COLO829 (cell line): ENCODE measurements around the gene RPUSD2.

Source experiments
- DNase-seq: peaks from one replicate; pipeline ENCODE4 v3.0.0; 2012; ENCODE audit warnings: low spot score

RPUSD2 gene, protein sequence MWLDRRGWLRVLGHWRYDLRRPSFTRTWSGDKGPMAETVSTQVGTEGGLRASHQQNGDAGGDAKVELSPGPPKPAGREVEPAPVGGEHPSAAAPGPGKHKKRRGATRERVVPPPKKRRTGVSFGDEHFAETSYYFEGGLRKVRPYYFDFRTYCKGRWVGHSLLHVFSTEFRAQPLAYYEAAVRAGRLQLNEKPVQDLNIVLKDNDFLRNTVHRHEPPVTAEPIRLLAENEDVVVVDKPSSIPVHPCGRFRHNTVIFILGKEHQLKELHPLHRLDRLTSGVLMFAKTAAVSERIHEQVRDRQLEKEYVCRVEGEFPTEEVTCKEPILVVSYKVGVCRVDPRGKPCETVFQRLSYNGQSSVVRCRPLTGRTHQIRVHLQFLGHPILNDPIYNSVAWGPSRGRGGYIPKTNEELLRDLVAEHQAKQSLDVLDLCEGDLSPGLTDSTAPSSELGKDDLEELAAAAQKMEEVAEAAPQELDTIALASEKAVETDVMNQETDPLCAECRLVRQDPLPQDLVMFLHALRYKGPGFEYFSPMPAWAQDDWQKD

DNA sequence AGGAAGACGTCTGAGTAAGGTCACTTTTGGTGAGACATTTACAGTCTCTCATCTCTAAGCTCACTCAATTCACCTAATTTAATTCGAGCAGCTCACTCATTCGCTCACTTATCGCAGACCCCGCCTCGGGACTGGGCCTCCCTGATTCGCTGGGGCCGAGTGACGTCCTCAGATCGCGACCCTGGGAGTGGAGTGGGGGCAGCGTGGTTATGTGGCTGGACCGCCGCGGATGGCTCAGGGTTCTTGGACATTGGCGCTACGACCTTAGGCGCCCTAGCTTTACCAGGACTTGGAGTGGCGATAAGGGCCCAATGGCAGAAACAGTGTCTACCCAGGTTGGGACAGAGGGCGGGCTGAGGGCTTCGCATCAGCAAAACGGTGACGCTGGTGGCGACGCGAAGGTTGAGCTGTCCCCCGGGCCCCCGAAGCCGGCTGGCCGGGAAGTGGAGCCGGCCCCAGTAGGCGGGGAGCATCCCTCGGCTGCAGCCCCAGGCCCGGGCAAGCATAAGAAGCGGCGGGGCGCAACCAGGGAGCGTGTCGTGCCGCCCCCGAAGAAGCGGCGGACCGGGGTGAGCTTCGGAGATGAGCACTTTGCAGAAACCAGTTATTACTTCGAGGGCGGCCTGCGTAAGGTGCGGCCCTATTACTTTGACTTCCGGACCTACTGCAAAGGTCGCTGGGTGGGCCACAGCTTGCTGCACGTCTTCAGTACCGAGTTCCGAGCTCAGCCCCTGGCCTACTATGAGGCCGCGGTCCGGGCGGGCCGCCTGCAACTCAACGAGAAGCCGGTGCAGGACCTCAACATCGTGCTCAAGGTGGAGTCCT lies at the start of gene RPUSD2:
TSS of gene RPUSD2 (plus strand) at position 171 of the 825 bp plus-strand sequence. CDS start at position 210, 39 bp downstream.
- DNase-seq: peak; percentile 66

DNA sequence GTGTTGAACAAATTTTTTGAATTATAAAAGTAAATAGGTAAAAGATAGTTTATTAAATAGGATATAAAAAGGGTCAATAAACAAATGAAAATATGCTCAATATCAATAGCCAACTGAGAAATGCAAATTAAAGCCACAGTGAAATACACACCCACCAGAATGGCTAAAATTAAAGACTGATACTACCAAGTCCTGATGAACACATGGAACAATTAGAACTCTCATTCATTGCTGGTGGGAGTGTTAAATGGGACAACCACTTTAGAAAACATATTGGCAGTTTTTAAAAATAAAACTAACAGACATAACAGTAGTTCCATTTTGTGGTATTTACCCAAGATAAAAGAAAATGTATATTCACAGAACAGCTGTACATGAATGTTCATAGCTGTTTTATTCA lies 45.5 kb upstream of the RPUSD2 start:
- DNase-seq: no peak

- no peak for DNase-seq
Measured at GRCh38 chr15:40525855-40526254, 43.2 kb upstream of the RPUSD2 start.

- no peak for DNase-seq
Measured at GRCh38 chr15:40528801-40529200, 40.3 kb upstream of the RPUSD2 start.

DNA sequence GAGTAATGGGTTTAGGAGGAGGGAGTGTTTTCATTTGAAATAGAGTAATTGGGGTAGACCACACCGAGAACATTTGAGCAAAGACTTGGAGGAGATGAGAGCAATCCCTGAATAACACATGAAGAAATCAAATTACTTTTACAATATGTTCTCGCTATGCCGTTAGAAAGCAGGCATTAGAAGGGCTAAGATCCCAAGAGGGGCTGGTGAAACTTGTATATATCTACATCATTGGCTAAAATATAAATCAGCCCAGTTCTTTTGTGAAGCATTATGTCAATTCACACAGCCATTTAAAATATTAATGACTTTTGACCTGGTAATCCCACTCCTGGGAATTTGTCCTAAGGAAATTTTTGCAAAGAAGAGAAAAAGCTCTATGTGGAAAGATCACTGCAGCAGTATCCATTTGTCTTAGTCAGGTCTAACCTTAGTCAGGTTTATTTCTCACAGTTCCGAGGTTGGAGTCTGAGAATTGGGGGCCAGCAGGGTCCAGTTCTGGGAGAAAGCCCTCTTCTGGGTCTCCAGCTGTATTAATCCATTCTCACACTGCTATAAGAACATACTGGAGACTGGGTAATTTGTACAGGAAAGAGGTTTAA lies 35.2 kb upstream of the RPUSD2 start:
- DNase-seq: no peak

GRCh38 chr15:40534371-40534770 lies 34.7 kb upstream of the RPUSD2 start:
- no peak for DNase-seq

- no peak for DNase-seq
Measured at GRCh38 chr15:40536501-40536900, 32.6 kb upstream of the RPUSD2 start.

DNA sequence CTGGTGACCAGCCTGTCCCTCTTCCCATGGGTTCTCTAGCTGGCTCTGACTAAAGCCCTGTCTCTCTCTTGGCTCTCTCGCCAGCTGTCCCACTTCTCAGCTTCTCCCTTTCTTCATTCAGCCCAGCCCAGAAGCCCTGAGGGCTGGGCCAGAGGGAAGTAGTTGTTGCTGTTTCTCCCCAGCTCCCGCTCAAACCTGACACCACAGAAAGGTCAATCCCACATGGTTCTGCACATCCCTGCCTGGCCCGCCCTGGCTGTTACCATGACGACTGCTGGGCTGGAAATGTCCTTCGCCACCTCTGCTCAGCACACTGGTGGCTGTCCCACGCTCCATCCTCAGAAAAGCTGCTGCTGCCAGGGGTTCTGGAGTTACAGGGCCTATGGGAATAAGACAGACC lies 30.1 kb upstream of the RPUSD2 start:
- no peak for DNase-seq

- DNase-seq: no peak
Measured at GRCh38 chr15:40543082-40543481, 26.0 kb upstream of the RPUSD2 start.

DNA sequence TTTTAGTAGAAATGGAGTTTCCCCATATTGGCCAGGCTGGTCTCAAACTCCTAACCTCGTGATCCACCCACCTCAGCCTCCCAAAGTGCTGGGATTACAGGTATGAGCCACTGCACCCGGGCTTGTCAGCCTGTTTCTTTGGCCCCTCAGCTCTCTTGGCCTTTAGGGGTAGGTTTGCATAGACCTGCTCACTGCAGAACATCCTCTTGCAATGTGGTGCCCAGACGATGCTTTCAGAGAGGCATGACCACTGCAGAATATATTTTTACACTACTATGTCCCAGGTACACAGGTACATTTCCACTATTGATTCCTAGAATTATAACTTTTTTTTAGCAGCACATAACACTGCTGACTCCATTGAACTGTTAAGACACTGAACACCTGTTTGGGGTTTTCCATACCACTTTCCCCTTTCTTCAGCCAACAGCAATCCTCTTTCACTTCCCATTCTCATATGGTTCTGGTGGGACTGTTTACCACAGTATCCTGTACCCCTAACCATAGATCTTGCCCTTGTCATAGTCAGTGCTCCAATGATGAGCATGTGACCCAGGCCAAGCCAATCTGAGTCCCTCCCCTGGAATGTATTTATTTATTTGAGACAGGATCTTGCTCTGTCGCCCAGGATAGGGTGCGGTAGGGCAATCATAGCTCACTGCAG lies 25.3 kb upstream of the RPUSD2 start:
- DNase-seq: no peak

- DNase-seq: no peak
Measured at GRCh38 chr15:40545457-40545856, 23.6 kb upstream of the RPUSD2 start.

- DNase-seq: no peak
Measured at GRCh38 chr15:40548610-40549009, 20.5 kb upstream of the RPUSD2 start.

- DNase-seq: no peak
Measured at GRCh38 chr15:40549894-40550293, 19.2 kb upstream of the RPUSD2 start.

GRCh38 chr15:40550341-40551037 lies 18.6 kb upstream of the RPUSD2 start:
- no peak for DNase-seq

GRCh38 chr15:40554161-40554525 lies 15.0 kb upstream of the RPUSD2 start:
- no peak for DNase-seq

- no peak for DNase-seq
Measured at GRCh38 chr15:40555876-40556275, 13.2 kb upstream of the RPUSD2 start.

DNA sequence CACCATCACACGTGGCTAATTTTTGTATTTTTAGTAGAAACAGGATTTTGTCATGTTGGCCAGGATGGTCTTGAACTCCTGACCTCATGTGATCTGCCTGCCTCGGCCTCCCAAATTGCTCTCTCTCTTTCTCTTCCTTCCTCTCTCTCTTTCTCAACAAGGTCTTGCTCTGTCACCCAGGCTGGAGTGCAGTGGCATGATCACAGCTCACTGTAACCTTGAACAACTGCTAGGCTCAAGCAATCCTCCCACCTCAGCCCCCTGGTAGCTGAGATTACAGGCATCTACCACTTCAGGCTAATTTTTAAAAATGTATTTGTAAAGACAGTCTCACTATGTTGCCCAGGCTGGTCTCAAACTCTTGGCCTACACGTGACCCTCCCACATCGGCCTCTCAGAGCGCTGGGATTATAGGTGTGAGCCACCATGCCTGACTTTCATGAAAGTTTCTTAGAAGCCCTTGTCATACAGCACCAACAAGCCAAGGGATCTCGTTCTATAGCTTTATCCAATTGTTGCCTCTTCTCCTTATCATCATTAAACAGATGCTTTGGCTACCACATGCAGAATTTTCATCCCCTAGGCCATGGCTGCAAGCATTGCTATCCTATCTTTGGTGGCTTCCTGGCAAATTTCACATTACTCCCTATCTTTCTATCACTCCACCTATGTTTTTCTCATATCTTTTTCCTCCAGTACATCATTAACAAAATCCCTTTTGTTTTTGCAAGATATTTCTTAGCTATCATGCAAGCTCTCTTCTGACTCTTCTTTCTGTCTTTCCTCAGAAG lies 10.0 kb upstream of the RPUSD2 start:
- no peak for DNase-seq

DNA sequence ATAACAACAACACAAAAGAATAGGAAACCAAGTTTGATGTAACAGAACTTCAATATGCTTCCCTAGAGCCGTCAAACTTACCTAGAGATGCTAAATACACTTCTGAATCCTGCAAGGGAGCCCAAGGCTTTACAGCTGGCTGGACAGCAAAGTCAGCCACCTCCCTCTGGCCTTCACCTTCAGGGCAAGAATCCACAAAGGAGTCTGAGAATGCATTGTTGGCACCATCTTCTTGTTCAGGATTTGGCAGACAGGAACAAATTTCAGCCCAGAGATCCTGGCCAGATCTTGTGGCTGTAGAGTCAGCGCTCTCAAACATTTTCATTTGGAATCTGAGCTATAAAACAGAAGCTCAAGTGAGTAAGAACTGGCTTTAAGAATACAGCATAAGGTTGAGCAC lies 6.4 kb upstream of the RPUSD2 start:
- no peak for DNase-seq

DNA sequence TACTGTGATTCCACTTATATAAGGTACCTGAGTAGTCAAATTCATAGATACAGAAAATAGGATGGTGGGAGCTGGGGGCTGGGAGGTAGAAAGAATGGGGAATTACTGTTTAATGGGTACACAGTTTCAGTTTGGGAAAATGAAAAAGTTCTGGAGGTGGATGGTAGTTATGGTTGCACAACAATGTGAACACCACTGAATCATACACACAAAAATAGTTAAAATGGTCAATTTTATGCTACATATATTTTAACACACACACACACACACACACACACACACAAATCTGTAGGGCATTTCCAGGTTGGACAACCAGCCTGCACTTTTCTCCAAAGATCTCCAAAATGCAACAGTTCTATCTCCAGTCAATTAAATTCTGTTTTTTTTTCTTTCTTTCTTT lies 5.7 kb upstream of the RPUSD2 start:
- no peak for DNase-seq

GRCh38 chr15:40564591-40565332 lies 4.3 kb upstream of the RPUSD2 start, which contains the start of gene CCDC32:
TSS of gene CCDC32 (minus strand) at chr15:40565042. CDS start at chr15:40563015, 2,027 bp downstream.
- peak; percentile 96 for DNase-seq
